Measurements from ENCODE around the gene AFG1L.
A peak's percentile ranks its signal among the peaks of the same experiment; 100 is the strongest.
"Not testable (repeated sequence)": the region's sequence is repeated elsewhere in the genome, so short reads cannot be mapped to it uniquely, and the experiment has no call there.

Gene AFG1L

DNA sequence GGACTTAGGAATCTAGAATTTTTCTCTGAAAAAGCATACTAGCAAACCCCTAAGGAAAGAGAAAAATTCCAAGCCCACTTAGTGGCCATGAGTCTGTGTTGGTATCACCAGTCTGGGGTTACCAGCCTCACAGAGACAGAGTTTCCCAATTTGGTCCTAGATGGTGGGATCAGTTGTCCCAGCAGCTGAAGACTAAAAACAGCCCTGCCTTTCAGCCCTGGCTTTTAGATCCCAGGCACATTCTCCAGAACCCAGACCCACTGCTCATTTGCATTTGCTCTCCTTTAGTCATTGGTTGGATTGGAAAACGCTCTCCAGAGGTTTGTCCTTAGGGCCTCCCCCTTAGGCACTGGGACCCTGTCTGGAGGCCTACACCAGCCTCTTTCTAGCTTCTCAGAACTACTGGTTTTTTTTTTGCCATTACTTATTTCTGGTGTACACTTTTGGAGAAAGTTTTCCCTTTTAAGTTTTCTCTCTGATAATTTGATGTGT, 226.8 kb downstream of the AFG1L start:
- DNase-seq (ENCODE audit: low spot score): no peak

DNA sequence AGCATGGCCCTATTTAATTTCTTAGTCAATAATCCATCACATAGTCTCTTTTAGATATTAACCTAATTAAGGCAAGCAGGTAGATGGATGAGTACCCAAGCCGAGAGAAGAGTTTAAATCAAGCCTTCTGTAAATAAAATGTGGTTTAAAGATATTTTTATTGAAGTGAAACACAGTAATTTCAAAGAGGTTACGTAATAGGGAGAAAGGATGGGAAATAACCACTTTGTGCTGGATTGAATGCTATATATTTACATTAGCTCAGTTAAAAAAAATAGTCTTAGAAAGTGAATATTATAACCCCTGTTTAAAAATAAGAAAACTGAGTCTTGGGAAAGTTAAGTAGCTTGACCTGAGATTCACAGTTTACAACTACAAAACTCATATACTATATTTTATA, 228.8 kb downstream of the AFG1L start:
- no peak for DNase-seq (ENCODE audit: low spot score)

DNA sequence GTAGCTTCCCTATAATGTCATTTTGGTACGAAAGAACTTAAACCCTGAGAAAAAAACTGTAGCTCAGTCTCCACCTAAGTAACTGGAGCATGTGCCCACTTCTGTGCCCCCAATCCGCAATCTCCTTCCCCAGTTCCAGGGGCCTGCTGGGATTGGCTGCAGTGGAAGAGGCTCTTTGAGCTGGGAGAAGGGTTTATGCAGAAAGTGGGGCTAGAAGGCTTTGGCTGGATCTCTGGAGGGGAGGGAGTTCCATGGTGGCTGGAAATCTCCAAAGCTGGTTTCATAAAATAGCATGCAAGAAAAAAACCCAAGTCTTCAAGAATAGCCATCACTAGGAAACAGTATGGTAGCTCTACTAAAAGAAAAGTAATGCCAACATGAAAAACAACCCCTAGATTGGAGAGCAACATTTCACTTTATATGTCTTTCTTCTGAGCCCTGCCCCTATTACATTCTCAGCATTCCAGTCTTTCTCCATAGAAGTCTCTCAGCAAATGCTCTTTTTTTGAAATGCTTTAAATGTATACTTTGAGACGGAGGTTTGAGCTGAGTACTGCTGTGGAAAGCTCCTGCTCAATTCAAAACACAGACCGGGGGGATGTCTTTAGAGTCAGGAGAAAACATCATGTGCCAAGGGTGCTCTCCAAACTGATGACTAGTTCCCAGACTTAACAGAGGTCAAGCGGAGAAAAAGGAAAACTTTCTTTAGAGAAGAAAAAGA, 229.8 kb downstream of the AFG1L start:
- no peak for DNase-seq (ENCODE audit: low spot score)

DNA sequence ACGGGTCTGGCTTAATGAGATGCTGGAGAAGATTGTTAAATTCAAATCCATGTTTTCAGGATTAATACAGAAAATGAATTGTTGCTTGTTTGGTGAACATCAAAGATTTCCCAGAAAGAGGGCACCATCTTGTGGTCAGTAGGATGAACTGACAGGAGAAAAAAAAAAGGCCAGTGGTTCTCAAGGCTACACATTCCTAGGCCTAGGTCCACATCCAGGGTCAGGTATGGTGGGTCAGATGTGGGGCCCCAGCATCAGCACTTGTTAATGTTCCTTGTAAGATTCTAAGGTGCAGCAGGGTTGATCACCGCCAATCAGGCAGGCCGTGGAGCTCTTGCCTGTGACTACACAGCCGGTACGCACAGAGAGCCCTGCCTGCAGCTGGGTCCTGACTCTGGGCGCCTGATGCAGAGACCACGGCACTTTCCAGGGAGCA, 231.9 kb downstream of the AFG1L start:
- DNase-seq (ENCODE audit: low spot score): peak; percentile 69

DNA sequence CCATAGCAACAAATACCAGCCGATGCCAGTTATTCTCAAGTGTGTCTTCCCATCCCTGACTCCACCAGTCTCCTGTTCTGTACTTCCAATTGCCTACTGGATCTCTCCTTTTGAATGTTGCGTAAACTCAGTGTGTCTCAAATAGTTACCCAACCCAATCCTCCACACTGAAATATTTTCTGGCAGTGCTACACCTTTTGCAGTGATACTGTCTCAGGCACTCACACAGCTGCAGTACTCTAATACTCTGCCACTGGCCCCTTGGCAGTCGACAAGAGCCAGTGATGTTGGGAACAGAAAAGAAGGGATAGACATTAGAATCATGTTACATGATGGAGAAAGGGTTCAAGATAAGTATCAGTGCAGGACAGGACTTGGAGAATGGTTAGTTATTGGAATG, 234.0 kb downstream of the AFG1L start:
- no peak for DNase-seq (ENCODE audit: low spot score)

DNA sequence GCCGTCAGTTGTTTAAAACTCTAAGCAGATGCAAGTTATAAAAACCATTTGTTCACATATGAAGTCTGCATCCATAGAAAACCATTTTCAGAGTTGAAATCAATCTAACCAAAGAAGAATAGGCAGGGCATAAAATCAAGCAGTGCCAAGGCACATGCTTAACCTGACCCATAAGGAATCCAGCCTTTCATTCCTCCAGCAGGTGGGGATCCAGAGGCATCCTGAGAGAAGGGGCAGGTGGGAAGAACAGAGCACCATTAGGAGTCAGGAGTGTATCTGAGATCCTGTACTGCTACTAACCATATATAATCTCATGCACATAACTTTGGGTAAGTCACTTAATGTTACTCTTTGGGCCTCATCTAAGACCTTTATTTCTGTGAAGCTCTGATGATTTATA, 236.5 kb downstream of the AFG1L start:
- DNase-seq (ENCODE audit: low spot score): no peak

DNA sequence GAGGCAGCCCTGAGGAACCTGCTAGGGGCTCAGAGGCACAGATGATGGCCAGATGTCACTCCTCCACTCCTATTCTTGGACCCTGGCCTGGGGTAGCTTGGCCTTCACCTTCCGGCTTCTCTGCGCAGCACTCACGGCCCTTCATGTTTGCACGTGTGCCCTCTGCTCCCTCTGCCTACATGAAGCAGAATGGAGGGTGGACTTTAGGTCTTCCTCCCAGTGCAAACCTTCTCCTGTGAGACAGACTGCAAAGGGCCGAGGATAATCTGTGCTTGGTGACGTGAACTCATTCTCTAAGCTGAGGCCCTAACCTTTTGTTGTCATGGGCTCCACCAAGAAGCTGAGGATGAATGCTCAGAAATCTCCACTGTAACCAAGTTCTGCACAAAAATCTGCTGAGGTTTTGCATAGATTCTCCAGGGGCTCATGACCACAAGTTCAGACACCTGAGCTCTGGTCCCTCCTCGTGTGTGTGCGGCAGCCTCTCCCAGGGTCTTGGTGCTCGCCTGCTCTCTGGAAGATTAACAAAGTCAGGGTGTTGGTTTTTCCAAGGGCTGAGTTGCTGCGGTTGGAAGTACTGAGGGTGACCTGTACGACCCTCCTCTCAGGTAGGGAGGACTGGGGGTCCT, 240.4 kb downstream of the AFG1L start:
- DNase-seq (ENCODE audit: low spot score): no peak

DNA sequence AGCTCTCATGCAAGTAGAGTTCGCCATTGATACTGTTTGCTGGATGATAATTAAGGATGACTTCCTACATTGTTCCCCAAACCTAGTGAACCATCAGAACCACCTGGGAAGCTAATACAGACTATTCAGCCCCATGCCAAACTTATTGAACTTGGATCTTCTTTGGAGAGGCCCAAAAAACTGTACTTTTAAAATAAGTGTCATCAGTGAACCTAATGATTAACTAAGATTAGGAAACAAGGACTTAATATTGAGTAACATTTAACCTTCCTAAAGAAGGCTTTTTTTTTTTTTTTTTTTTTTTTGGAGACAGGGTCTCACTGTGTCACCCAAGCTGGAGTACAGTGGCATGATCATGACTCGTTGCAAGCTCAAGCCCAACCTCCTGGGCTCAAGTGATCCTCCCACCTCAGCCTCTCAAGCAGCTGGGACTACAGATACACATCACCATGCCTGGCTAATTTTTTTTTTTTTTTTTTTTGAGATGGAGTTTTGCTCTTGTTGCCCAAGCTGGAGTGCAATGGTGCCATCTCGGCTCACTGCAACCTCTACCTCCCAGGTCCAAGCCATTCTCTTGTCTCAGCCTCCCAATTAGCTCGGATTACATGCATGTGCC, 241.2 kb downstream of the AFG1L start:
- DNase-seq (ENCODE audit: low spot score): not testable (repeated sequence)

DNA sequence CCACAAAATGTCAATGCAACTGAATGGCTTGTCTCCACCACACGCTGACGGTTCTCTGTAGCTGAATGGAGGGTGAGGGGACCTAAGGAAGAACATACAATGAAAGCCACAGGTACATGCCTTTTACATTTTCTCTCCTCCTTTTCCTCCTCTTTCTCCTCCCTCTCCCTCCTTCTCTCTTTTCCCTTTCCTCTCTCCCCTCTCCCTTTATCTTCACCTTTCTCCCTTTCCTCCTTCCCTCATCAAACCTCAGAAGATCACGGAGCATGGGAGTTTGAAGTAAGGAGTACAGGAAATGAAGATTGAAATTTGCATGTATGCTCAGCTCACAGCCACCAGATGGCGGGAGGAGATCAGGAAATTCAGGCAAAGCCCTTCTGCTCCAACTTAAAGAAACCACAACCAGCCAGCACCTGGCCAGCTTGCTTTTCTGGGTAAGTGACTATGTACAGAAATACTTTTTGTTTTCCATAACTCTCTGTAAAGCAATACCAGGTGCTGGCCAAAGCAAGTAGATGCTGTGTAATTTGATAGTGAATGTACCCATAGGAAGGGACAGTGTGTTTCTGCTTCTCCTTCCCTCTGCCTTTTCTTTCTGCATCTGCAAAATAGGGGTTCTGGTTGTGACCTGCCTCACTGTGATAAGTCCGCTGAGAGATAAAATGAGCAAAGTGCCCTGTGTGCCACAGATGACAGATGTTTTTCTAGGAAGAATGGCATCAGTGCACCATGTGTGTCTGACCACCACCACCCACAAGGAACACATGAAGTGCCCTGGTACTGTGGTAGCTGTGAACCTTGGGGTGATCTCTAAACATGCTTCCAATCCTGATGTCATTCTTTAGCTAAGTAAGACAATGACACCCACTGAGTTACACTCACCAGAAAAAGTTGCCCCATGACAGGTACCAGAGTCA, 247.2 kb downstream of the AFG1L start:
- DNase-seq (ENCODE audit: low spot score): peak; percentile 82

DNA sequence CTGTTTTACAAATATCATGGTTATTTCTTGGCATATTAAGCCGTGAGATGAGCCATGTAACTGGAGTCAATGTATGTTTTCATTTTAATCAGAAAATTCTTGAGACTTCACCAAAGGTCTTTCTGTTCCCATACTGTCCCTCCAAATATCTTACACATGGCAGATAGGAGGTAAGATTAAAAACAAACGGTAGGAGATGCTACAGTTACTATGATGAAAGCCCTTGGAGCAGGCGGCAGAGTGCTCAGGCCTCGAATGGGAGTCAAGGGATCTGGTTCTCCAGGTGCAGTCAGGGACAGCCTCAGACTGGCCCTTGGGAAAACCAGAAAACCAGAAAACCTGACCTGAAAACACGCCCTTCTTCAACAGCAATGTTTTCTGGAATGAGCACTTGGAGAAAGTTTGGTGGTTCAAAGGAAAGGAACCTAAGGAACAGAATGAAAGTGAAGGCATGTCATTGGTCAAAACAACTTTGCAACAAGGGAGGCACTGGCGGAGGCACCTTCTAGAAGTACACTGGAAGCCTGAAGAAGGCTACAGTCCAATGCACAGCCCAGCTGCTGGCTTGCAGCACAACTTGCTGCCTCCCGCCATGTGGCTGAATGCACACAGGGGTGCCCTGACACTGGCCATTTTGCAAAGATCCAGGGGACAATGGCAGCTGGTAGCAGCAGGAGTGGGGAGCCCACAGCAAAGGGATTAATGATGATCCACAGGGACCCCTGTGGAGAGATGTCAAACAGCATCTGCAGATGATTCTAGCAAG, 248.5 kb downstream of the AFG1L start:
- DNase-seq (ENCODE audit: low spot score): no peak

DNA sequence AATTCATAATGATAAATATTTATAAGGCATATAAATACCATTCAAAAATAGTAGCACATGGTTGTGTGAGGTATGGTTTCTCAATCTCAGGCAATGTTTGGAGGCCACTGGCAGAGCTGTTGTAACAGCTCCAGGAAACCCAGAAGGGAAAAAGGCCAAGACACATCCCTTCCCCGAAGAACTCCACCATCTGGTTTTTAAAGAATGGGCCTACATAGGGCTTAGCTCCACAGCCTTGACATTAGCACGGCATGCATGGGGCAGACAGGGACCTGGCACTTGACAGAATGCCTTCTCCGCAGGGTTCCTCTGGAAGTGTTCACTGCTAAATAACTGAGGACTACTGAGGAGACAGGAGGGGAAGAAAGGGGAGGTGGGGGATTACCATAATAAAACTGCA, 249.8 kb downstream of the AFG1L start:
- DNase-seq (ENCODE audit: low spot score): no peak

DNA sequence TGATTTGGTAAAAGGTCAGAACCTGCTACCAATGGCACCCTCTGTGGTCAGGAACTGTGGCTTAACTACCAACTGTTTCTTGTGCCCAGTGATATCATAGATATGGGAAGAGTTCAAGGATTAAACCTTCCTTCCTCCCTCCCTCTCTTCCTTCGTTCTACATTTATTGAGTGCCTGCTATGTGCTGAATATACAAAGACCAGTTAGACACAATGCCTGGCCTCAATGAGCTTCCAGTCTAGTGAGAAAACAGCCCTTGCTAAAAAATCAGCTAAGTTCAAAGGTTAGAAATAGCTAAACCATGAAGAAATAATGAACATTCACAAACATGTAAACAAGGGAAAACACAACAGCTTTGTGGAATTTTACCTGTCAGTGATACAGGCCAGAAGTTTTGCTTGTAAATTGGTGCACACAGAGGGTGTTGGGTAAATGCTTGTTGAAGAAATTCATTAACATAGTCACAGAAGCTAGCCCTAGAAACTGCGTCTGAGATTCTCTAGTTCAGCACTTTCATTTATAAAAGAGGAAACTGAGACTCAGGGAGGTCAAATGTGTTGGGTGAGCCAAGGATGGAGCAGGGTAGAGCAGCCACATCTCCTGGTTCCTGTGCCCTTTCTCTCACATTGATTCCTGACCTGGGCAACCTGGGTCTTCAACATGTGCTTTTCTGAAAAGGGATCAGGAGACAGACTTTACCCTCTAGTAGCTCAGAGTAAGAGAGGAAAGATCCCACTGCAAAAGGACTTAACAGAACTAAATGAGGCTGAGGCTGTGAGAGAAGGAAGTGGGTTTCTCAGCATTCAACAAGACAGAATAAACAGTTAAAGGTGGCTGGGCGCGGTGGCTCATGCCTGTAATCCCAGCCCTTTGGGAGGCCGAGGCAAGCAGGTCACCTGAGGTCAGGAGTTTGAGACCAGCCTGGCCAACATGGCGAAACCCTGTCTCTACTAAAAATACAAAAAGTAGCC, 251.5 kb downstream of the AFG1L start:
- DNase-seq (ENCODE audit: low spot score): no peak

DNA sequence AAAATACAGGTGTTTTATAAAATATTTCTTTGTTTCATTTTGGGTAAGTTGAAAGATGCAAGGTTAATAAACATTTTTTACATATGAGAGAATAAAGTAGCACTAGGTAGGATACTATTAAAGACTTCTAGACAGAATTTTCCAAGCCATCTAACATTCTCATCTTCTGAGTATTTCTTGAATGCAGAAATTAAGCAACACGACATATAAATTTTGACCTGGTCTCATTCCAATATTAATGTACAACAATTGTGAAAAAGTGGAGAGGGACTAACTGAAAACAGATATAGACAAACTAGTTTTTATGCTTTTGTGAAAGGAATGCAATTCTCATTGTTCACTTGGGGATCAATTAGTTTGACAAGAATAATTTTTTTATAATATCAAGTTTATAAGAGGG, 254.4 kb downstream of the AFG1L start:
- DNase-seq (ENCODE audit: low spot score): no peak

DNA sequence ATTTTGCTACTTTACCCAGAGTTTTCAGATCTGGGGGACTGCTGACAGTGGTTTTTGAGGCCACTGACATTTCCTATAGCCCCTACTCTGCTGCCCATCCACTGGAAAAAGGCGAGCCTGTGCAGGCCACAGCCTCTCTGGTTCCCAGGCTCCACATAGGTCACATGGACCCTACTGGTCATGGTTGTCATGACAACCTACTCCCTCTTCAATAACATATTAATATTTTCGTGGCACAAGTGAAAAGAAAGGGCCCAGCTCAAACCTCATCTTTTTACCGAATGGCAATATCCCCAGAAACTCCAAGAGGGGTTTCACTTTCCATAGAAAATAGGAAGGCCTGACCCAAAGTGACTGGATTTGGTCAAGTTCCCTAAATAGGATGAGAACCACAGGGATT, 254.9 kb downstream of the AFG1L start:
- DNase-seq (ENCODE audit: low spot score): no peak

DNA sequence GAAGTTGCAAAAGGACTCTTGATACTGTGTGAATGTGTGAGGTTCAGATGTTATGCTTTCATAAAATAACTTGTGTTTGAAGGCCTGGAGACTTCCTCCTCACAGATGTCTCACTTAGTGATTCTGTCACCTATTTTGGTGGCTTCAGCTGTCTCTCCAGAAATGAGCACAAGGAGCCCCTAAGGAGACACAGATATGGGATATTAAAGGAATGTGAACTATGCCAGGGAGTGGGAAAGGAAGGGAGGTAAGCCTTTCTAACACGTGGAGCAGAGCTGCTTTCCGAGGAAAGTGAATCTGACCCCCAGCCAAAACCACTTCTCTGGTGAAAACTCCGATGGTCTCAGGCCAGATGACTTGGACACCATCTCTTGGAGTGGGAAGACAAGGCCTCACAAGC, 255.4 kb downstream of the AFG1L start:
- DNase-seq (ENCODE audit: low spot score): no peak

DNA sequence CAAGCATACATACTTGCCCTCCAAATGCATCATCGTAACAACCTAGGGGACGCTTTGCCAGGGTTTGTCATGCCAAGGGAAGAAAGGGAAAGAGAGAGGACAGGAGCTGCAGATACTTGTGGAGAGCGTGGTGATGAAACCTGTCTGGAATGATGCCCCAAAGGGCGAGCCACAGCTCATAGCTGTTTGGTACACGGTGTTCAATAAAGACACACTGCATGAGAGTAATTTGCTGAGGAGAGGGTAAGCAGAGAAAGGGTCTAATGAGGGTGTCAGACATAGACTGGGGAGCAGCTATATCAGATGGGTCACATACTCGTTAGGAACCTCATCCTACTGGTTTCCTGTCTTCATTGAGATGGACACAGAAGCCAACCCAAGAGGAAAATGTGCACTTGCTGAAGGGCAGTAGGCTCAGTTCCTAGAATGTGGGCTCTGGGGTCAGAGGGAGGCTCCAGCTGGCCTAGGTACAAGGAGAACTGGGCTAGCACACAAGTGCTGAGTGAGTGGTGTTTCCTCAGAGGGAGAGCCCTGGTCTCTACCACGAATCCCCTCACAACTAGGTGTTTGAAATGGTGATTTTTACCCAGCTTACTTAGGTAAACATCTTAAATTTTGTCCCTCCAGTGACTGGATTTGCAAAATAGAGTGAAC, 260.7 kb downstream of the AFG1L start:
- no peak for DNase-seq (ENCODE audit: low spot score)

DNA sequence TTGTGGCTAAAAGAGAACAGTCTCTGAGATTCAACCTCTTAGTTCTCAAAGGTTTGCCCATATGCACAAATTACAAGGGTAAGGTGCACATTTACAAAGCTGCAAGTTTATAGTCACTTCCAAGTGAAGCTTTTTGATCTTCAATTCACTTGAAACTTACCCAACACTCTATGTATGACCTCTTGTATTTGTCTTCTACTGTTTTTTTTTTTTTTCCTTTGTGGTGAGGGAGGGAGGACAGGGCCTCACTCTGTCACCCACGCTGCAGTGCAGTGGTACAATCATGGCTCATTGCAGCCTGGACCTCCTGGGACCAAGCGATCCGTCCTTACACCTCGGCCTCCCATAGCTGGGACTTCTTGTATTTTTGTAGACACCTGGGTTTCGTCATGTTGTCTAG, 261.4 kb downstream of the AFG1L start:
- DNase-seq (ENCODE audit: low spot score): no peak

DNA sequence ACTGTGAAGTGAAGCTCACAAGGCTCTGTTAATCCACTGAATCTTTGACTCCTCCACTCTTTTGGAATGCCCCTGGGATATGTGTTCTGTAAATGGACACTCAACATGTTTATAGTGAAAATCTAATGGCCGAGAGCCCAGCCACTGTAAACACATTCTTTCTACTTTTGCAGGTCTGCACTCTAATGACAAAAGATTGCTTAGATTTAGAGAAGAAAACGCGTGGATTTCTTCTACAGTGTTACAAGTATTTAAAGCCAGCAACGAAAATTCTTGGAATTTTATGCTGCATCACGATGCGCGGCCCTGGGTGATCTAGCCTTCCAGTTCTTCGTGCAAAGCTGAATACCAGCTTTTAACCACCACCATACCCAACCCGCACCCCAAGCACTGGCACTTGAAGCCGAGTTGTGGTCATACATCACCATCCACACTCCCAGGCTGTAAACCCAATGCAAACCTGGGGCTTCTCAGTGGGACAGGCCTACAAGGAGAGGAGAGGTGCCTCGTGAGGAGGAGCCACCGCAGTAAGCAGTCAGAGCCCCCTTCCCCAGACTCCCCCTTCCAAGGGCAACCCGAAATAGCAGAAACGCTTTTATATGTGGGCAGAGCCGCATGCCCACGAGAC, 262.1 kb downstream of the AFG1L start:
- DNase-seq (ENCODE audit: low spot score): no peak

Data from RKO (cell line).